ENCODE data around the gene MICU1. TPM values are rescaled to one million over a fixed set of nuclear protein-coding genes. Genes with fewer than 3 reads are reported as not detected.

MICU1 gene
- total and polyA plus RNA-seq, 2 of the 13 experiments (the other 11 are each of a cell fraction or from before 2014, with no cell fraction given): 32.5 to 56.1 TPM

GRCh38 chr10:72625608-72626443 is at the start of gene MICU1 (continued):
- TF ChIP-seq ZBTB40 (IDR thresholded peaks at IDR 0.05) (no peak), ZBTB40 (CRISPR knock-in tag; IDR thresholded peaks at IDR 0.05) (peak; percentile 52; the same call in 1 of the 2 replicates), NBN (conservative IDR thresholded peaks at IDR 0.05) (no peak), ZNF574 (CRISPR knock-in tag; IDR thresholded peaks at IDR 0.05) (peak; percentile 99), SNAPC2 (CRISPR knock-in tag; IDR thresholded peaks at IDR 0.05) (no peak), ZNF747 (CRISPR knock-in tag; IDR thresholded peaks at IDR 0.05; ENCODE audit: borderline replicate concordance) (0 out of 2 replicates have a peak, but pooled peaks have one; percentile 67), KLF12 (CRISPR knock-in tag; IDR thresholded peaks at IDR 0.05; ENCODE audit: borderline replicate concordance) (peak; percentile 96)
- TF ChIP-seq, protein P1, sequence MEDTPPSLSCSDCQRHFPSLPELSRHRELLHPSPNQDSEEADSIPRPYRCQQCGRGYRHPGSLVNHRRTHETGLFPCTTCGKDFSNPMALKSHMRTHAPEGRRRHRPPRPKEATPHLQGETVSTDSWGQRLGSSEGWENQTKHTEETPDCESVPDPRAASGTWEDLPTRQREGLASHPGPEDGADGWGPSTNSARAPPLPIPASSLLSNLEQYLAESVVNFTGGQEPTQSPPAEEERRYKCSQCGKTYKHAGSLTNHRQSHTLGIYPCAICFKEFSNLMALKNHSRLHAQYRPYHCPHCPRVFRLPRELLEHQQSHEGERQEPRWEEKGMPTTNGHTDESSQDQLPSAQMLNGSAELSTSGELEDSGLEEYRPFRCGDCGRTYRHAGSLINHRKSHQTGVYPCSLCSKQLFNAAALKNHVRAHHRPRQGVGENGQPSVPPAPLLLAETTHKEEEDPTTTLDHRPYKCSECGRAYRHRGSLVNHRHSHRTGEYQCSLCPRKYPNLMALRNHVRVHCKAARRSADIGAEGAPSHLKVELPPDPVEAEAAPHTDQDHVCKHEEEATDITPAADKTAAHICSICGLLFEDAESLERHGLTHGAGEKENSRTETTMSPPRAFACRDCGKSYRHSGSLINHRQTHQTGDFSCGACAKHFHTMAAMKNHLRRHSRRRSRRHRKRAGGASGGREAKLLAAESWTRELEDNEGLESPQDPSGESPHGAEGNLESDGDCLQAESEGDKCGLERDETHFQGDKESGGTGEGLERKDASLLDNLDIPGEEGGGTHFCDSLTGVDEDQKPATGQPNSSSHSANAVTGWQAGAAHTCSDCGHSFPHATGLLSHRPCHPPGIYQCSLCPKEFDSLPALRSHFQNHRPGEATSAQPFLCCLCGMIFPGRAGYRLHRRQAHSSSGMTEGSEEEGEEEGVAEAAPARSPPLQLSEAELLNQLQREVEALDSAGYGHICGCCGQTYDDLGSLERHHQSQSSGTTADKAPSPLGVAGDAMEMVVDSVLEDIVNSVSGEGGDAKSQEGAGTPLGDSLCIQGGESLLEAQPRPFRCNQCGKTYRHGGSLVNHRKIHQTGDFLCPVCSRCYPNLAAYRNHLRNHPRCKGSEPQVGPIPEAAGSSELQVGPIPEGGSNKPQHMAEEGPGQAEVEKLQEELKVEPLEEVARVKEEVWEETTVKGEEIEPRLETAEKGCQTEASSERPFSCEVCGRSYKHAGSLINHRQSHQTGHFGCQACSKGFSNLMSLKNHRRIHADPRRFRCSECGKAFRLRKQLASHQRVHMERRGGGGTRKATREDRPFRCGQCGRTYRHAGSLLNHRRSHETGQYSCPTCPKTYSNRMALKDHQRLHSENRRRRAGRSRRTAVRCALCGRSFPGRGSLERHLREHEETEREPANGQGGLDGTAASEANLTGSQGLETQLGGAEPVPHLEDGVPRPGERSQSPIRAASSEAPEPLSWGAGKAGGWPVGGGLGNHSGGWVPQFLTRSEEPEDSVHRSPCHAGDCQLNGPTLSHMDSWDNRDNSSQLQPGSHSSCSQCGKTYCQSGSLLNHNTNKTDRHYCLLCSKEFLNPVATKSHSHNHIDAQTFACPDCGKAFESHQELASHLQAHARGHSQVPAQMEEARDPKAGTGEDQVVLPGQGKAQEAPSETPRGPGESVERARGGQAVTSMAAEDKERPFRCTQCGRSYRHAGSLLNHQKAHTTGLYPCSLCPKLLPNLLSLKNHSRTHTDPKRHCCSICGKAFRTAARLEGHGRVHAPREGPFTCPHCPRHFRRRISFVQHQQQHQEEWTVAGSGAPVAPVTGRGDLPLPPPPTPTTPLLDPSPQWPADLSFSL (CRISPR knock-in tag; IDR thresholded peaks at IDR 0.05): no peak

Data from HepG2 (cell line).